GM12875 (cell line): ENCODE data around the gene KRT80.

Source experiments
- H3K4me3 ChIP-seq: one replicate; pipeline ENCODE4 v1.5.1; 2011; ENCODE audit warnings: low read depth, low read length, control low read depth
- TF ChIP-seq, protein P1 (sequence below): IDR thresholded peaks from 2 replicates; pipeline ENCODE4 v1.5.1; 2011; ENCODE audit warnings: low read depth, mild to moderate bottlenecking, control low read depth, inconsistent platforms, low read length, moderate library complexity, borderline replicate concordance; ENCODE audit not compliant: insufficient read depth

The KRT80 gene

DNA sequence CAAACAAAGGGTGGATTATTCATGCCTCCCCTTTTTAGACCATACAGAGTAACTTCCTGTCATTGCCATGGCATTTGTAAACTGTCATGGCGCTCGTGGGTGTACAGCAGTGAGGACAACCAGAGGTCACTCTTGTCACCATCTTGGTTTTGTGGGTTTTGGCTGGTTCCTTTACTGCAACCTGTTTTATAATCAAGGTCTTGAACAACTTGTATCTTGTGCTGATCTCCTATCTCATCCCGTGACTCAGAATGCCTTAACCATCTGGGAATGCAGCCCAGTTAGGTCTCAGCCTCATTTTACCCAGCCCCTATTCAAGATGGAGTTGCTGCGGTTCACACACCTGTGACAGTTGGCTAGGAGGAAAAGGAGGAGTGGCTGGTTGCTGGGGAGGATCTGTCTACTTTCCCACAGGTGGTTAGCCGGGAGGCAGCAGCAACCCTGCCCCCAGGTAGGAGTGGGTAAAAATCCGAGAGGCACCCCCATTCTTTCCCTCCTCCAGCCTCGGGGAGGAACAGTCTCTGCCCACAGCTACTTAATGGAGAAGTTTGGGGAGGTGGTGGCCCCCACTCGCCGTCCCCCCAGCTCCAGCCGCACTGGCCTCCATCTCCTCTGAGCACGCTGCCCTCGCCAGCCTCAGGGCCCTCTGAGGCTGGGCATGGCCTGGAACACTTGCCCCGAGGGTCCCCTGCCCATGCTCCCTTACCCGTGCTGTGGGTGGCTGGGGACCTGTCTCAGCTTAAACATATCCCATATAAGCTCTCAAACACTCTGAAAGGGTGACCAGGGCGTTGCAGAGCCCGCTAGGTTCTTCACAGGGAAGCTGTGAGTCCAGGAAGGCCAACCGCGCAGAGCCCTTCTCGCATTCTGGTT lies 70.6 kb downstream of the KRT80 start:
- no peak overlapping the region for H3K4me3 ChIP-seq
- TF ChIP-seq, protein P1, sequence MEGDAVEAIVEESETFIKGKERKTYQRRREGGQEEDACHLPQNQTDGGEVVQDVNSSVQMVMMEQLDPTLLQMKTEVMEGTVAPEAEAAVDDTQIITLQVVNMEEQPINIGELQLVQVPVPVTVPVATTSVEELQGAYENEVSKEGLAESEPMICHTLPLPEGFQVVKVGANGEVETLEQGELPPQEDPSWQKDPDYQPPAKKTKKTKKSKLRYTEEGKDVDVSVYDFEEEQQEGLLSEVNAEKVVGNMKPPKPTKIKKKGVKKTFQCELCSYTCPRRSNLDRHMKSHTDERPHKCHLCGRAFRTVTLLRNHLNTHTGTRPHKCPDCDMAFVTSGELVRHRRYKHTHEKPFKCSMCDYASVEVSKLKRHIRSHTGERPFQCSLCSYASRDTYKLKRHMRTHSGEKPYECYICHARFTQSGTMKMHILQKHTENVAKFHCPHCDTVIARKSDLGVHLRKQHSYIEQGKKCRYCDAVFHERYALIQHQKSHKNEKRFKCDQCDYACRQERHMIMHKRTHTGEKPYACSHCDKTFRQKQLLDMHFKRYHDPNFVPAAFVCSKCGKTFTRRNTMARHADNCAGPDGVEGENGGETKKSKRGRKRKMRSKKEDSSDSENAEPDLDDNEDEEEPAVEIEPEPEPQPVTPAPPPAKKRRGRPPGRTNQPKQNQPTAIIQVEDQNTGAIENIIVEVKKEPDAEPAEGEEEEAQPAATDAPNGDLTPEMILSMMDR: no peak

DNA sequence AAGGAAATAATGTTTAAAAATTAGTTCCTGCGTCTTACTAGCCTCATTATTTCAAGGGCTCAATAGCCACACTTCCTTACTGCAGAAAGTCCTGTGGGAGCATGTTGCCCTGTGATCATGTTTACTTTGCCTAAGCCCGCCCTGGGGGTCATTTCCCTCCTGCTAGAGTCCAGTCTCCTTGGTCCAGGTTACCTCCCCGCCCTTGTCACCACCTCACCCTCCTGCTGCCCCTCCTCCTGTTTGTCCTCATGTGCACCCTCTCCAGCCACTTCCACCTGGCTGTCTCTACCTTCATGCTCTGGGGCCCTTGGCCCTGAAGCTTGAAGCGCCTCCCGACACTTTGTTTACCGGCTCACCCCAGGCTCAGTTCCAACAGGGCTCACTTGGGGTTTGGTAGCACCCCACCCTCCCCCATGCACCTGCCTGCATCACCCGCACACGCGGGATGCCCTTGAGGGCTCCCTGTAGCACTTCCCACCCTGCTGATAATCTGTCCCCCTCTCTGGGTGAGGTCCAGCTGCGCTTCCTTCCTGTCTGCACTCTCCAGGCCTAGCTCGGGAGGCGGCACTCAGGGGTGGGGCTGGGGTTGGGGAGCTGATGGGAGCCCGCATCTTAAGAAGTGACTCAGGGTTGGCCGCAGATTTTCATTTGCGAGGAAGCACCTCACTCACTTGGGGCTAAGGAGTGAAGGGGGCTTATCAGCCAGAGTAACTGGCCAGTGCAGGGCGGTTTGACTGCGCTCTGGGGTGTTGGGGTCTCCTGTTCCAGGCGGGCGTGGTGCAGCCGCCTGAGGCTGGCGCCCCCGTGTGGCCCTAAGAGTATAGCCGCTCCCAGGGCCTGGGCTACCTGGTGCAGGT lies 72.2 kb downstream of the KRT80 start:
- TF ChIP-seq, protein P1: peak; percentile 92
- no peak overlapping the region for H3K4me3 ChIP-seq
